GM19455 (cell line): ENCODE results near the gene LEMD3.
"Not testable (repeated sequence)": the region's sequence is repeated elsewhere in the genome, so short reads cannot be mapped to it uniquely, and the experiment has no call there.

Source experiments
- ATAC-seq: cut with Tn5 transposase; IDR thresholded peaks from one replicate; pipeline ENCODE4 v1.9.1; 2021; ENCODE audit not compliant: unreplicated experiment

Gene LEMD3

GRCh38 chr12:65277994-65278575, 108.7 kb downstream of the LEMD3 start:
- ATAC-seq = no peak

- ATAC-seq = peak; percentile 60
These were observed 109.4 kb downstream of the LEMD3 start, which contains the start of gene MSRB3 for GRCh38 chr12:65278576-65279368. Gene MSRB3, plus strand, starts transcription at chr12:65278683. Its CDS starts 29,897 bp downstream, at chr12:65308580.

GRCh38 chr12:65279369-65280112, 110.2 kb downstream of the LEMD3 start:
- peak; percentile 28 for ATAC-seq

GRCh38 chr12:65280306-65280705, 110.9 kb downstream of the LEMD3 start:
- ATAC-seq = no peak

- ATAC-seq = no peak
These were observed 113.5 kb downstream of the LEMD3 start for GRCh38 chr12:65282840-65283239.

GRCh38 chr12:65285532-65285931, 116.1 kb downstream of the LEMD3 start:
- ATAC-seq = not testable (repeated sequence)

- ATAC-seq = no peak
These were observed 118.0 kb downstream of the LEMD3 start for GRCh38 chr12:65287426-65287825.

- no peak for ATAC-seq
These were observed 122.9 kb downstream of the LEMD3 start for GRCh38 chr12:65292241-65292640.

GRCh38 chr12:65293735-65294134, 124.4 kb downstream of the LEMD3 start:
- ATAC-seq = no peak

GRCh38 chr12:65294641-65295262, 125.4 kb downstream of the LEMD3 start:
- no peak for ATAC-seq

- no peak for ATAC-seq
These were observed 127.3 kb downstream of the LEMD3 start for GRCh38 chr12:65296508-65297265.
